ENCODE results near the gene SPIN1.

DNA sequence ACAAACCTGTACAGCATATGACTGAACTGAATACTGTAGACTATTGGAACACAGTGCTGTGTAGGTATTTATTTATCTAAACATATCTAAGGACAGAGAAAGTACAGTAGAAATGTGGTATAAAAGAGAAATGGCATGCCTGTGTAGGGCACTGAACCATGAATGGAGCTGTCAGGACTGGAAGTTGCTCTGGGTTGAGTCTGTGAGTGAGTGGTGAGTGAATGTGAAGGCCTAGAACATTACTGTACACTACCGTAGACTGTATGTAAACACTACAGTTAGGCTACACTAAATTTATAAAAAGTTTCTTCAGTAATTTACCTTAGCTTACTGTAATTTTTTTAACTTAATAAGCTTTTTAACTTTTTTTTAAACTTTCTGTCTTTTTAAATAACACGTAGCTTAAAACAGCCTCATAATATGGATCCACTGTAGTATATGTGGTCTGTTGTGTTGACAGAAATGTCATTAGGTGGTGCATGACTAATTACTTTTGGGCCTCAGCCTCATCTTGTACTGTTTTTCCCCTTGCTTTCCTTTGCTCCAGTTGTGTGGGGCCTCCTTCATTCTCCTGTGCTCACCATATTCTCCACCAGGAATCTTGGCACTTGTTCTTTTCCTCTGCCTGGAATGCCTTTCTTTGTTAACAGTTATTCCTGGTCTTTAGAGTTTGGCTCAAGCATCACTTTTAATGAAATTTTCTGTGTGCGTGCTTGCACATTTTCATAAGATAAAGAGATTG, 8.8 kb downstream of the SPIN1 start:
- TF ChIP-seq POLR2A (IDR thresholded peaks at IDR 0.05) = no peak
- TF ChIP-seq, protein P1, sequence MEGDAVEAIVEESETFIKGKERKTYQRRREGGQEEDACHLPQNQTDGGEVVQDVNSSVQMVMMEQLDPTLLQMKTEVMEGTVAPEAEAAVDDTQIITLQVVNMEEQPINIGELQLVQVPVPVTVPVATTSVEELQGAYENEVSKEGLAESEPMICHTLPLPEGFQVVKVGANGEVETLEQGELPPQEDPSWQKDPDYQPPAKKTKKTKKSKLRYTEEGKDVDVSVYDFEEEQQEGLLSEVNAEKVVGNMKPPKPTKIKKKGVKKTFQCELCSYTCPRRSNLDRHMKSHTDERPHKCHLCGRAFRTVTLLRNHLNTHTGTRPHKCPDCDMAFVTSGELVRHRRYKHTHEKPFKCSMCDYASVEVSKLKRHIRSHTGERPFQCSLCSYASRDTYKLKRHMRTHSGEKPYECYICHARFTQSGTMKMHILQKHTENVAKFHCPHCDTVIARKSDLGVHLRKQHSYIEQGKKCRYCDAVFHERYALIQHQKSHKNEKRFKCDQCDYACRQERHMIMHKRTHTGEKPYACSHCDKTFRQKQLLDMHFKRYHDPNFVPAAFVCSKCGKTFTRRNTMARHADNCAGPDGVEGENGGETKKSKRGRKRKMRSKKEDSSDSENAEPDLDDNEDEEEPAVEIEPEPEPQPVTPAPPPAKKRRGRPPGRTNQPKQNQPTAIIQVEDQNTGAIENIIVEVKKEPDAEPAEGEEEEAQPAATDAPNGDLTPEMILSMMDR (IDR thresholded peaks at IDR 0.05) = no peak
